ENCODE measurements around the gene UBB.

The UBB gene

DNA sequence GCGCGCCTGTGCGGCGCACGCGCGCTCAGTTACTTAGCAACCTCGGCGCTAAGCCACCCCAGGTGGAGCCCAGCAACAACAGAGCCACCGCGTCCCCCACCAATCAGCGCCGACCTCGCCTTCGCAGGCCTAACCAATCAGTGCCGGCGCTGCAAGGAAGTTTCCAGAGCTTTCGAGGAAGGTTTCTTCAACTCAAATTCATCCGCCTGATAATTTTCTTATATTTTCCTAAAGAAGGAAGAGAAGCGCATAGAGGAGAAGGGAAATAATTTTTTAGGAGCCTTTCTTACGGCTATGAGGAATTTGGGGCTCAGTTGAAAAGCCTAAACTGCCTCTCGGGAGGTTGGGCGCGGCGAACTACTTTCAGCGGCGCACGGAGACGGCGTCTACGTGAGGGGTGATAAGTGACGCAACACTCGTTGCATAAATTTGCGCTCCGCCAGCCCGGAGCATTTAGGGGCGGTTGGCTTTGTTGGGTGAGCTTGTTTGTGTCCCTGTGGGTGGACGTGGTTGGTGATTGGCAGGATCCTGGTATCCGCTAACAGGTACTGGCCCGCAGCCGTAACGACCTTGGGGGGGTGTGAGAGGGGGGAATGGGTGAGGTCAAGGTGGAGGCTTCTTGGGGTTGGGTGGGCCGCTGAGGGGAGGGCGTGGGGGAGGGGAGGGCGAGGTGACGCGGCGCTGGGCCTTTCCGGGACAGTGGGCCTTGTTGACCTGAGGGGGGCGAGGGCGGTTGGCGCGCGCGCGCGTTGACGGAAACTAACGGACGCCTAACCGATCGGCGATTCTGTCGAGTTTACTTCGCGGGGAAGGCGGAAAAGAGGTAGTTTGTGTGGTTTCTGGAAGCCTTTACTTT lies at the start of gene UBB:
TSS of gene UBB (plus strand) at position 452 of the 856 bp plus-strand sequence. CDS start 817 bp downstream, outside the sequence.
- DNase-seq = peak; percentile 95

DNA sequence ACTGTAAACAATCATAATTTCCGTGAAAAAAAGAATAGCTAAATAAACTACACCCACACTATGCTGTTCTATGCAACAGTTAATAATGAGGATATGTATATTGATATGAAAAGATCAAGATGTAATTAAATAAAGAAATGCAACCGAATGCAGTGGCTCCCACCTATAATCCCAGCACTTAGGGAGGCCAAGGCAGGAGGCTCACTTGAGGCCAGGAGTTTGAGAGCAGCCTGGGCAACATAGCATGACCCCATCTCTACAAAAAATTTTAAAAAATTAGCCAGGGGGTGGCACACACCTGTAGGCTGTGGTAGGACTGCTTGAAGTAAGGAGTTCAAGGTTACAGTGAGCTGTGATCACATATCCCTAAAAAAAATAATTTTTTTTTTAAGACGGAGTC lies 42.5 kb upstream of the UBB start:
- DNase-seq = no peak

DNA sequence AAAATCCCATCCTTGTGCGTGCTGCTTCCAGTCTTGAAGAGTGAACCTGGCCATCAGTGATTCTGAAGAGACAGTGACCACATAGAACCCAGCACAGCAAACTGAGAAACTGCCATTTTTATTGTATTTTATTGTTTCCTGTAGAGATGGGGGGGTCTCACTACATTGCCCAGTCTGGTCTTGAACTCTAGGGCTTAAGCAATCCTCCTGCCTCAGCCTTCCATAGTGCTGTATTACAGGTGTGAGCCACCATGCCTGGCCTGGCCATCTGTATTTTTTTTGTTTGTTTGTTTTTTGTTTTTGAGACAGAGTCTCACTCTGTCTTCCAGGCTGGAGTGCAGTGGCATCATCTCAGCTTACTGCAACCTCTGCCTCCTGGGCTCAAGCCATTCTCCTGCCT lies 41.5 kb upstream of the UBB start:
- no peak for DNase-seq

DNA sequence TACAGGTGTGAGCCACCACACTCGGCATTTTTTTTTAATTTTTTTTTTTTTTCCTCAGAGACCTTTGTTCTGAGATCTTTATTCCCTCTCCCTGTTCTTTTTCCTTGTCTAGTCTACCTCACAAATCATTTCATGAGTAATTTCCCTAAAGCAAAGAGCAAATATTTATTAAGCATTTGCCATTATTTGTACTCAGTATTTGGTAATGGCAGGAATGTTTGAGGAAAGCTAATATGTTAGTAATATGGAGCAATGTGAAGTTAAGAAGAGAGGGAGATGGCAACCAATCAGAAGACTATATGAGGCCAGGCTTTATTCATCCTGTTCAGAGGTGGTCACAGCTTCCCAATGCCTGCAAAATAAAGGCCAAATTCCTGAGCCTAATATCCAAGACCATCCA lies 40.9 kb upstream of the UBB start:
- DNase-seq = no peak

DNA sequence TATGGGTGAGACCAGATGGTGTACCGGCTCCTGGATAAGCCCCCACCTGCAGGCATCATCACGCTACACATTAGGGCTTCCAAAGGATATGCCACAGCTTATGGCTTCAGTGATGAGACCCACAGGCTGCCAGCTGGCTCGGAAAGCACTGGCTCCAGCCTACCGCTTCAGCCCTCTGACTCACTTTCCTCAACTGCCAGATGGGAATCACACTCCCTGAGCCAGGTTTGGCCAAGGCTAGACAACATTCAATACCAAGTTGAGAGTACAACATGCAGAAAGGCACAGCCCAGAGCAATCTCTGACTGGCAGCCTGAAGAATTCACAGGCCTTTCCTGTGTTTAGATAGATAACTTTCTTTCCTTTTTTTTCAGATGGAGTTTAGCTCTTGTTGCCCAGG lies 37.9 kb upstream of the UBB start:
- DNase-seq = no peak

DNA sequence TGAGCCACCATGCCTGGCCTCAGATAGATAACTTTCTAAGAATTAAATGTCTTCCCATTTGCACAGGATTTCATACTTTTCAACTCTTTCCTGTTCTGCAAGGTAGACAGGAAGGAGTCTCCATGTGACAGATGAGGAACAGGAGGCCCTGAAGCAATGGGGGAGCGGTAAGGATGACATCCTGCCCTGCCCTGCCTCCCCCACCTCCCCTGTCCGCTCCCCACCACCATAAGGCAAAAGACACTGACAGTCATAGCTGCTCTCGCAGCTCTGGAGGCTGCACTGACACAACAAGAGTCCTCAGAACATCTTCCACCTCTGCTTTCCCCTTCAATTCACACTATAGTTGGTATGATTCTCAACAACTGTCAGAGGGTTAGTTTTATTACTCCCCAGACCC lies 37.3 kb upstream of the UBB start:
- no peak for DNase-seq

DNA sequence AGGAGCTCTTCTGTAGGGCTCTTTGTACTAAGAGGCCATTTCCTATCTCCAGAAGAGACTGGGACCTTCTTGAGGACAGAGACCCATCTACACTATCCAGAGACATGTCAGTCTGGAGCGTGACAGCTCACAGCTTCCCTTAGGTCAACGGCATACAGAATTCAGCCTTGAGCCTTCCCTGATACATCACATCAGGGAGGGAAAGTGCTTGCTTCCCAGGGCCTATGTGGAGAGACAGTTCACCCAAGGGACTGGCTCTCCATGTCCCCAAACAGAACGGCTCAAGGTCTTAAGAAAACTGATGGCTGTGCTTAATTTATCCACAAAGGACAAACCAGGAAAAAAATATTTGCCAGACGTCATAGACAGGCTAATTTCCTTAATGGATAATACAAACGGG lies 35.3 kb upstream of the UBB start:
- no peak for DNase-seq

DNA sequence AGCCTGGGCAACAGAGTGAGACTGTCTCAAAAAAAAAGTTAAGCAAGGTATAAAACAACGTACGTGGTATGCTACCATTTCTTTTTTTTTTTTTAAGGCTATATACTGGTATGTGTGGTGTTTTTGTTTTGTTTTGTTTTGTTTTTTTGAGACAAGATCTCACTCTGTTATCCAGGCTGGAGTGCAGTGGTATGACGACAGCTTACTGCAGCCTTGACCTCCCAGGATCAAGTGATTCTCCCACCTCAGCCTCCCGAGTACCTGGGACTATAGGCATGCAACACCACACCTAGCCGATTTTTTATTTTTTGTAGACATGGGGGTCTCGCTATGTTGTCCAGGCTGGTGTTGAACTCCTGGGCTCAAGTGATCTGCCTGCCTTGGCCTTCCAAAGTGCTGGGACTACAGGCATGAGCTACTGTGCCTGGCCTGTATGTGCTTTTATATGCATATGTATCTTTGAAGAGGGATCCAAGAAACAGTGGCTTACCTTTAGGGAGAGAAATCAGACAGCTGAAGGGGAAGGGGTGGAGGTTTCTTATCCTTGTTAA lies 34.1 kb upstream of the UBB start:
- no peak for DNase-seq

DNA sequence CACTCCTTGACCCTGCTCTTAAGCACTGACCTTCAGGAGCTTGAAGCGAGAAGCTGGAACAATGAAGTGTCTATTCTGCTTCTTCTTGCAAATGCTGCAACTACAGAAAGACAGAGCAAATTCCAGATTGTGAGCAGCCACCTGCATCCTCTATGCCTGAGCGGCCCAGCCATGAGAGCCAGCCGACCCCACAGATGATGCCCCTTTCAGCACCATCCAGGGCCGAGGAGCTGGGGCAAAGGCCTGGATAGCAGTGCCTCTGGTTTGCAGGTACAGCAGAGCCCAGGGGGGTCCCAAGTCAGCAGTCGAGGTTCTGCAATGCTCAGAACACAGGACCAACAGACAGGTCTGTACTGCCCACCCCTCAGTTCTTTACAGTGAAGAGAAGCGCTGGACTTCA lies 32.3 kb upstream of the UBB start:
- no peak for DNase-seq

DNA sequence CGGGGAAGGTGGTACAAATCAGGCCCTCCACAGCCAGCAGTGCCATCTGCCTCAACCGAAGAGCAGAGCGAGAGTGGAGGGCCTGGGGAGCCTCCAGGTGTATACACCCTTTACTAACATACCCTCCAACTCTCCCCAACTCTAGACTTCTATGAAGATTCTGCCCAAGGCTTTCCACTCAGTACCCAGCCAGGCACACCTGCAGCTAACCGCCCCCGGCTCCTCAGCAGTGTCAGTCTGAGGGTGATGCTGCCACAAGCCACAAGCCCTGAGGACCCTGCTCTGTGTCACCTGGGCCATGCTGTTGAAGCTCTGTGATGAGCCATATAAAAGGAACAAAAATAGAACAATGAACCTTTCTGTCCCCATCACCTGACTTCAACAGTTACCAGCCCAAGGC lies 31.5 kb upstream of the UBB start:
- DNase-seq = no peak

DNA sequence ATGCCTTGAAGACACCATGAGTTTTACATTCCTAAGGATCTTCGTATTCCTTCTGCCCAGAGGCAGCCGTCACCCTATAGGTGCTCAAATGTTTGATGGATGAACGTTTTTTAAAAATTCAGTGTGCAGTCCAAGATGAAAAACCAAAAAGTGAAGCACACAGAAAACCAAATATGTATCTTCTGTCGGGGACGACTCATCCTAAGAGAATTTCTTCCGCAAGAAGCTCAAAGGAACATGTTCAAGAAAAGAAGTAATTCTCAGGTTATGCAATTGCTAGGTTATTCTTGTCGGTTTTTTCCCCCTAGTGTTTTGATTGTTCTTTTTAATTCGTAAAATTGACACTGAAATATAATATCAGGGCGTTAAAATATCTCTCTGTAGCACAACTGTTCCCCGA lies 29.1 kb upstream of the UBB start:
- DNase-seq = no peak

DNA sequence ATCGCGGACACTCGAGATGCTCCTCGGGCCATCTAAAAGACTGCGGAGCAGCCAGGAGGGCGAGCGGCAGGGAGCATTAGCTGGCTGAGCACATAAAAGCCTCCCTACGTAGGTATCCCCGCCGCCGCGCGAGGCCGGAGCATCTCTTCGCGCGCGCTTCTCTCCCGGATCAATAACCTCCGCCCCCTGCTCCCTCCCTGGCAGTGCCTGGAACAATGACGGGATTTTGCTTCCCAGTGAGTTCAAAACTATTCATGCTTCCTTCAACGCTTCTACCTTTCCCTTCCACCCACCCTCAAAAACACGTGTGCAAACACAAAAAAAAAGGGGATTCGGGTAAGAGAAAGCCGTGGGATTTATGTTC lies 28.6 kb upstream of the UBB start:
- peak; percentile 28 for DNase-seq

DNA sequence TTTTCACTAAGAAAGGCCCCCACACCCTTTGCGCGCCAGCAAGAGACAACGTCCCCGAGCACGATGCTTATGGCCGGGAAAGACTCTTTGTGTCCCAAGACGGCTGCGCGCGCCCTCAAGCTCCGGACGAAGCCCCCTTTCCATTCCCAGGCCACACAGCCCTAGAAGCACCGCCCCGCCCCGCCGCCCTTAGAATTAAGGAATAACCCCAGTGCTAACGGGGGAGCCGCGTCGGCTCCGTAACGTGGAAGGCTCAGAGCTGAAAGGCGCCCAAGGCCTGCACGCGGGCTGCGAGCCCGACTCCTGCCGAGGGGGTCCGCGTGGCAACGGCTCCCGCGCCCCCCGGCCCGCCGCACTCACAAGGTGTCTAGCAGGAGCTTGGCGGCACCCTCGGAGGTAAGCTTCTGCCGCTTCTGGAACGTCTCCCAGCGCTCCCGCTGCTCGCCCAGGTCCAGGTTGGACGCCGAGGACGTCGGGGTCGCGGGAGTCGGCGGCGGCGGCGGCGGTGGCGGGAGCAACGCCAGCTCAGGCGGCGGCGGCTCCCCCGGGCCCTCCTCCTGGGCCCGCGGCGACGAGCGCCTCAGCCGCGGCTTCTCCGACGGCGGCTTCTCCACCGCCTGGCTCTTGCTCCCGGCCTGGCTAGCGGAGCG lies 28.1 kb upstream of the UBB start:
- DNase-seq = peak; percentile 28

DNA sequence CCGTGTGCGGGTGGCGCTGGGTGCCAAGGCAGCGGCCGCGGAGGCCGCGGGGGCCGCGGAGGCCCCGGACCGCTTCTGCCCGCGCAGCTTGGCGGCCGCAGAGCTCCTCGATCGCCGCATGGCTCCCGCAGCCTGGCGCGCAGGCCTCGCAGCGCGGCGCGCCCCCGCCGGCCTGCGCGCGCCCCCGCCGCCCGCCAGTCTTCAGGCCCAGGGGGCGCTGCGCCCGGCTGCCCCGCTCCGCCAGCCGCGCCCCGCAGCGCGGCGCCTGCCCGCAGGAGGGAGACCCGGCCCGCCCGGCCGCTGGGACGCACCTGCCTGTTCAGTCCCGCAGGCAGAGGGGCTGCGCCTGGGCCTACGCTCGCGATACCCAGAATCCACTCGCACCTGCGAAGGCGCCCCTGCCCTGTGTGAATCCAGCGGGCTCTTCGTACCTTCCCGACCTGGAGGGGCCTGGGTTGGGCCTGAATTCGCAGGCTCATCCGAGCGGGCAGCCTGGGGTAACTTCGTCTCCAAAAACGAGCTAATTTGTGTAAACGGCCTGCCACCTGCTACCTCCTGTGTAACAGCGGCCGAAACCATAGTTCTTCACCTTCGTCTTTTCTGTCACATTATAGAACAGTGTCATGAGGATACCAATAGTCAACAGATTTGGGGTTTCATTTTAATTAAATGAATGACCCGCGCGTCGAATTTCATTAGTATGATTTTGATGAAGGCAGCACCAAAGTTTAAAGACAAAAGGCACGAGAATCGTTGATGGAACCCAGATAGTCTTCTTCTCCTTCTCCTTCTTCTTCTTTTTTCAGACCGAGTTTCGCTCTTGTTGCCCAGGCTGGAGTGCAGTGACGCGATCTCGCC lies 27.3 kb upstream of the UBB start, which contains the start of gene CENPV:
TSS of gene CENPV (minus strand) at position 153 of the 858 bp plus-strand sequence. CDS start at position 120, 33 bp downstream.
- DNase-seq = peak; percentile 67

DNA sequence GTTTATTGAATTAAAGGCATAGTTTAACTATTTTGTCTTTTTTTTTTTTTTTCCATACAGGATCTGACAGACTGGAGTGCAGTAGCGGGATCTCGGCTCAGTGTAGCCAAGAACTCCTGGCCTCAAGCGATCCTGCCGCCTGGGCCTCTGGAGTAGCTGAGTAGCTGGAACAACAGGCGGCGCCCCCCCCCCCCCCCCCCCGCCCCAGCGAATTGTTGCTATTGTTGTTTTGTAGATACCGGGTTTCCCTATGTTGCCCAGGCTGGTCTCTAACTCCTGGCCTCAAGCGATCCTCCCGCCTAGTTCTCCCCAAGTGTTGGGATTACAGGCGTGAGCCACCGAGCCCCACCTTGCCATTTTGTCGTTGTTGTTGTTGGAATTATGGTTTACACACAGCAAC lies 26.3 kb upstream of the UBB start:
- DNase-seq = no peak

DNA sequence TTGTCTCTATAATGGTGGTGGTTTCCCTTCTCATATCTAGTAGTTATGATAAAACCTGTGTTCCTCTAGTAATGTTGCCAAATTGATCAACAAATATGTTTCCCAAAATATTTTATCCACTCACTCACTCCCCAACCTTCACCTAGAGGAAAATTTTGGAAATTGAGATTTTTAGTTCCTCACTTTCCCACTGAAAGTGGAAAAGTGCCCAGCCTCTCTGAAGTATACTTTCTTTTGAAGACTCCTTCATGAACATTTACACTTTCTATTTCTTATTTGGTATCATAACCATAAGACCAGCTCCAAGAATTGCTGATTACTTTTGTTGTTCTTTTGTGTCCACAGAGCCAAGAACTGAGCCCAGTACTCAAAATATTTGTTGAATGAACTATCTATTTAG lies 22.5 kb upstream of the UBB start:
- DNase-seq = no peak

DNA sequence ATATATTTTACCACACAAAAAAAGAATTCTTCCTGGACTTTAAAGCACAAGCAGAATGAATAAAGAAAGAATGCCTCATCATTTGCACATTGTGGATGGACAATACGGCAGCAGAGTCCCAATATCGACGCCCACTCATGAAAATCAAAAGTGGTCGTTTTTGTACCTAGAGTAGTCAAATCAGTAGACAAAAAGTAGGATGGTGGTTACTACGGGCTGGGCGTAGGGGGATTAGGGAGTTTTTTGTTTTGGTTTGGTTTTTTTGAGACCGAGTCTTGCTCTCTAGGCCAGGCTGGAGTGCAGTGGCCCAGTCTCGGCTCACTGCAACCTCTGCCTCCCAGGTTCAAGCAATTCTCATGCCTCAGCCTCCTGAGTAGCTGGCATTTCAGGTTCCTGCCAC lies 19.0 kb upstream of the UBB start:
- peak; percentile 26 for DNase-seq

DNA sequence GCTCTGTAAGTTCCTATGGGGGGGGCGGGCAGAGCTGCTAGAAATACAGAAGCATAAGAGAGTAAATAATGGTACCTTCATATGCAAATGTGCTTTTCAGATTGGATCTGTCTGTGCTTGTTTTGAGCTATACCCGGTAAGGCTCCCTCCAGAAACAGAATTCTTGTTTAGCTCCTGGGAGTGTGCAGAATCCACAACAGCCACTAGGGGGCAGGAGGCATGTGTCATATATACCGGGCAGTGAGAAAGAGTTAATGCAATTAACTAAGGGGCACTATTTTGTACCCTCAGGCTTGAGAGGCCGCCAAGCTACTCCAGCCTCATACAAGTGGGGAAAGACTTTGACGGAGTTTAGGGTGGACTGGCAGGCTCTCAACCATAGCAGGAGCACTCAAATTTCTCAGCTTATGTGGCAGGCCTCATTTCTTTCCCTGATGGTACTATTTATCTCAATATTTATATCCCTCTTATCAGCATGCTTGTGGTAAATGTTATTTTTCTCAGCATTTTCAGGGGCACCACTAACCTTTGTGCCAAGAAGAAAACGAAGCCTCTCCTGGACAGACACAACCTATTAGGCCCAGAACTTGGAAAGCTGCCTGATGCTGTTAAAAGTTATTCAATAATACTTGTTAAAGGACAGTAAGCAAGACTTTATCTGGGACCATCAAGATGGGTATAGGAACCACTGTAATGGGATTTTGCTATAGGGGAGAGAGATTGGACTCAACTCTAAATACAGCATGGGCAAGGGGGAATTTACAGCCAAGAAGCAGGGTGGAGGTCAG lies 16.9 kb upstream of the UBB start:
- peak; percentile 77 for DNase-seq

DNA sequence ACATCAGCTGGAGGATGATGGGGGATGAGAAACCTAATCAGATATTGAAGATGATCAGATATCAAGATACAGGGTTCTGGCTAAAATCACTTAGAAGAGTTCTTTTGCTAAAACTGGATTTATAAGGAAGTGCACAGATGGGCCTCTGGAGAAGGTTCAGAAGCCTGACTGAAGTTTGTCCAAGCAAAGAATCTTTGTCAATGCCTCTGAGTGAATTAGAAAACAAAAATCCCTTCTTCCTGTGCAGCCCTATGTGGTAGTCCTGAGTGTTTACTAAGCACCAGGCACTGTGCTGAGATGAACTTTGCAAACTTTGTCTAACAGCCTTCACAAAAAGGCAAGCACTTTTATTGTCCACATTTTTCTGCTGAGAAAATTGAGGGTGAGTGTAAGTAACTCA lies 16.3 kb upstream of the UBB start:
- DNase-seq = no peak

DNA sequence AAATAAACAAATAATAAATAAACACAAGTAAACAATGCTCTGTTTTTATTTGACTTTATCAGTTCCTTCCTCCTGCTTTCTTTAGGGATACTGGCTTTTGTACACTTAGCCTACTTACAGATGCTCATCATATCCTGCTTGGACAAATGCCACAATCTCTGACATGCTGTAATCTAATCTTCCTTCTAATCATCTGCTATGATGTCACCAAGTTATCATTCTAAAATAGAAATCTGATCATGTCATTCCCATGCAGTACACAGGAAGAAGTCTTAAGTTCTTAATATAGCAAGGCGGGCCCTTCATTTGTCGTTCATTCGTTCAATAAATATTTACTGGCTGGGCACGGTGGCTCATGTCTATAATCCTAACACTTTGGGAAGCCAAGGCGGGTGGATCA lies 9.1 kb upstream of the UBB start:
- no peak for DNase-seq

DNA sequence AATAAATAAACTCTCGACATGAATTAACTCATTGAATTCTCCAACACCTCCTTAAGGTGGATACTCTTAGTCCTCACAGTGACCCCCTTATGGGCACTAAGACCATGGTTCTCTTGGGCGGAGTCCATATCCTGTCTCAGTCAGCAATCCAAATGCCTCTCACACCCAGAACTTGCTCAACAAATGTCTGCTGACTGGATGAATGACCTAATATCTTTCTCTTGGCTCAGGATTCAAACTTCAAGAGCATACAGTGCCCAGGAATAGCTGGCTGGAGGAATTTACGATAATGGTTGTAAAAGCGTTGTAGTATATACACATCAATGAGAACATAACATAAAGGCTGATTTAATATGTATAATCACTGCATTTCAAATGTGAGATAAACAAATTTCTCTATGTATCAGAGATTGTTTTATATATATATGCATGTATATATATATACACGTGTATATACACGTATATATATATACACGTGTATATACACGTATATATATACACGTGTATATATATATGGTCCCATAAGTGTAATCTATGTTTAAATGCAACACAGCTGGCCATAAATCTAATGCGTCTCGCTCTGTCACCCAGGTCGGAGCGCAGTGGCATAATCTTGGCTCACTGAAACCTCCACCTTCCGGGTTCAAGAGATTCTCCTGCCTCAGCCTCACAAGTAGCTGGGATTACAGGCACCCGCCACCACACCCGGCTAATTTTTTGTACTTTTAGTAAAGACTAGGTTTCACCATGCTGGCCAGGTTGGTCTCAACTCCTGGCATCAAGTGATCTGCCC lies 6.5 kb upstream of the UBB start:
- no peak for DNase-seq

DNA sequence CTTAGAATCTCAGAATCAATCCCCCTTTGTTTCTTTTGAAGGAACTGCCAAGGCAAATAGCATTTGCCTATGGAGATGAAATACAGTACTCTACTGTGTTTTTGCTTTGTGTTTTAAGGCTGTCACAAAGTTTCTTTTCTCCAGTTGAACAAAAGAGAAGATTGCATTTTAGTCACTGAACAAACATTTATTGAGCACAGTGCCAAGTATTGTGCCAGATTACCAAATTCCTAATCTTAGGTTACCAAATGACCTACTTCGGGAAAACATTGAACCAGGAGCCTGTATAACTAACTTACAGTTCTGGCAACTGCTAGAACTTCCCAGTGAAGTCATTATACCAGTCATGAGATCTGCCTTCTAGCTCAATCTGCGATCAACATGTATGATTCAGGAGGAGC lies 3.0 kb upstream of the UBB start:
- no peak for DNase-seq

Measured in activated naive CD4-positive, alpha-beta T cell treated with Interleukin-2 at 50 U/mL for 16 hours (primary cell).